CD4-positive, alpha-beta T cell (primary cell): Measurements from ENCODE around the gene HNRNPAB. TPM values are rescaled to one million over a fixed set of nuclear protein-coding genes. Genes with fewer than 3 reads are reported as not detected.
A peak's percentile ranks its signal among the peaks of the same experiment; 100 is the strongest.

Experiments used
- ATAC-seq: fragments of 200-7000 bp; cut with Tn5 transposase; one replicate; pipeline ENCODE4 v1.10.0; 2022; ENCODE audit warnings: mild to moderate bottlenecking; ENCODE audit not compliant: poor library complexity
- CTCF ChIA-PET: fragments of 350-600 bp; sonication (Branson Sonifier 250); formaldehyde crosslinking; loops from one replicate; lab custom pipeline; 2021; ENCODE audit warnings: antibody characterized with exemption, inconsistent platforms; lab: Charles Lee
- POLR2A ChIA-PET: fragments of 350-600 bp; sonication (Branson Sonifier 250); formaldehyde crosslinking; loops from one replicate; lab custom pipeline; 2021; ENCODE audit warnings: antibody characterized with exemption, inconsistent platforms; lab: Charles Lee
- DNase-seq, 14 experiments: peaks; one replicate each; pipeline ENCODE4 v3.0.0-alpha.2; 2013 to 2020; ENCODE audit warnings: mixed read lengths in 2 of 14
- H3K27ac ChIP-seq, 2 donors: one replicate each; pipeline versions ENCODE4 v1.5.1 to v1.7.0; 2013; ENCODE audit warnings: low read length in 2 of 2, low read depth in 1 of 2, mild to moderate bottlenecking in 1 of 2
- H3K27me3 ChIP-seq, 2 experiments: 1 replicate in 1 of 2; 2 replicates in 1 of 2; pipeline versions ENCODE4 v1.6.1 to v1.7.0; 2013; ENCODE audit warnings: low read length in 2 of 2, control low read depth in 1 of 2, mild to moderate bottlenecking in 1 of 2, moderate library complexity in 1 of 2; ENCODE audit not compliant: insufficient read depth in 2 of 2, control insufficient read depth in 1 of 2
- H3K36me3 ChIP-seq: one replicate; pipeline ENCODE4 v1.6.1; 2013; ENCODE audit warnings: low read length, control low read depth; ENCODE audit not compliant: insufficient read depth
- H3K4me1 ChIP-seq: one replicate; pipeline ENCODE4 v1.6.1; 2013; ENCODE audit warnings: low read length, control low read depth; ENCODE audit not compliant: insufficient read depth
- H3K4me3 ChIP-seq: one replicate; pipeline ENCODE4 v1.5.1; 2013; ENCODE audit warnings: mild to moderate bottlenecking, low read length, moderate library complexity
- H3K9me3 ChIP-seq, 2 experiments: 1 replicate in 1 of 2; 2 replicates in 1 of 2; pipeline versions ENCODE4 v1.6.1 to v1.7.0; 2013; ENCODE audit warnings: low read length in 2 of 2, mild to moderate bottlenecking in 2 of 2, control low read depth in 1 of 2, moderate library complexity in 1 of 2; ENCODE audit not compliant: control insufficient read depth in 1 of 2, insufficient read depth in 1 of 2
- H3K27ac Mint-ChIP-seq: one replicate; pipeline ENCODE4 v1.8.0; 2020; ENCODE audit warnings: mixed read lengths
- H3K27me3 Mint-ChIP-seq: one replicate; pipeline ENCODE4 v1.8.0; 2021; ENCODE audit warnings: mixed read lengths
- H3K36me3 Mint-ChIP-seq: one replicate; pipeline ENCODE4 v1.8.0; 2021; ENCODE audit warnings: low read depth, mixed read lengths
- H3K4me1 Mint-ChIP-seq: one replicate; pipeline ENCODE4 v1.8.0; 2021; ENCODE audit warnings: low read depth, mixed read lengths
- H3K4me3 Mint-ChIP-seq: one replicate; pipeline ENCODE4 v1.8.0; 2020; ENCODE audit warnings: mild to moderate bottlenecking, mixed read lengths
- H3K9me3 Mint-ChIP-seq: one replicate; pipeline ENCODE4 v1.8.0; 2020; ENCODE audit warnings: mixed read lengths
- intact Hi-C, 2 experiments: fragments of 100-400 bp; cut with DNase I in 1 of 2; cut with micrococcal nuclease in 1 of 2; formaldehyde crosslinking; loops; one replicate each; pipeline versions ENCODE4 v1.15.1 to v1.9.0; 2023 to 2025; cut with DNase I, micrococcal nuclease
- total RNA-seq, 174 experiments: library from RNA in 2 of 174; stranded (reverse) in 2 of 174; gene quantifications; one replicate each; pipeline ENCODE4 v1.2.3 and lab custom pipeline; 2021 to 2026
- TF ChIP-seq, protein P1 (sequence below): fragments of 200-600 bp; IDR thresholded peaks from one replicate; pipeline ENCODE4 v1.8.0; 2022; ENCODE audit warnings: antibody characterized with exemption, mild to moderate bottlenecking

Gene HNRNPAB
- total RNA-seq, 2 experiments from 2014 or later = 63.6 to 68.9 TPM

DNA sequence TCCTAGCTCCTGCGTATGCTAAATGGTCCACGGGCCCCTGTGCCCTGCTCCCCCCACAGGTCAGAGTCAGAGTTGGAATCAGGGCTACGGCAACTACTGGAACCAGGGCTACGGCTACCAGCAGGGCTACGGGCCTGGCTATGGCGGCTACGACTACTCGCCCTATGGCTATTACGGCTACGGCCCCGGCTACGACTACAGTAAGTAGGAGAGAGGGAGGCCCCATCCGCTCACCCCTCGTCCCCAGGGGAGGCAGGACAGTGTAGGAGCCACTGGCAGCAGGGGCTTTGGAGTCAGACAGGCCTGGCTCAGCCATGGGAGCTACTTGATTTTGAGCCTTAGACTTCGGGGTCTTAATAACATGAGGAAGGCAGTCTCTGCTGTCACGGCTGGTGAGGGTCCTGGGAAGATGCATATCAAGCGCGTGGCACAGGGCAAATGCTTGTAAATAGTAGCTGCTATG lies 5.8 kb downstream of the HNRNPAB start:
- DNase-seq (no peak), ATAC-seq (no peak)
- Histone ChIP-seq H3K9me3 (no peaks in the 10 kb centered on the region), H3K27me3 (no peaks in the 10 kb centered on the region), H3K36me3 (peaks cover 89% of the 10 kb centered on the region), H3K4me1 (peaks cover 32% of the 10 kb centered on the region), H3K4me3 (no peak overlapping the region), H3K27ac (no peak overlapping the region)
- ChIA-PET CTCF (no interaction called here), POLR2A (no interaction called here)
- H3K9me3 Mint-ChIP-seq = no peaks in the 10 kb centered on the region
- H3K4me1 Mint-ChIP-seq = peaks cover 42% of the 10 kb centered on the region
- H3K4me3 Mint-ChIP-seq = no peak overlapping the region
- H3K27ac Mint-ChIP-seq = no peak overlapping the region
- H3K36me3 Mint-ChIP-seq = peaks cover 98% of the 10 kb centered on the region
- TF ChIP-seq, protein P1, sequence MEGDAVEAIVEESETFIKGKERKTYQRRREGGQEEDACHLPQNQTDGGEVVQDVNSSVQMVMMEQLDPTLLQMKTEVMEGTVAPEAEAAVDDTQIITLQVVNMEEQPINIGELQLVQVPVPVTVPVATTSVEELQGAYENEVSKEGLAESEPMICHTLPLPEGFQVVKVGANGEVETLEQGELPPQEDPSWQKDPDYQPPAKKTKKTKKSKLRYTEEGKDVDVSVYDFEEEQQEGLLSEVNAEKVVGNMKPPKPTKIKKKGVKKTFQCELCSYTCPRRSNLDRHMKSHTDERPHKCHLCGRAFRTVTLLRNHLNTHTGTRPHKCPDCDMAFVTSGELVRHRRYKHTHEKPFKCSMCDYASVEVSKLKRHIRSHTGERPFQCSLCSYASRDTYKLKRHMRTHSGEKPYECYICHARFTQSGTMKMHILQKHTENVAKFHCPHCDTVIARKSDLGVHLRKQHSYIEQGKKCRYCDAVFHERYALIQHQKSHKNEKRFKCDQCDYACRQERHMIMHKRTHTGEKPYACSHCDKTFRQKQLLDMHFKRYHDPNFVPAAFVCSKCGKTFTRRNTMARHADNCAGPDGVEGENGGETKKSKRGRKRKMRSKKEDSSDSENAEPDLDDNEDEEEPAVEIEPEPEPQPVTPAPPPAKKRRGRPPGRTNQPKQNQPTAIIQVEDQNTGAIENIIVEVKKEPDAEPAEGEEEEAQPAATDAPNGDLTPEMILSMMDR = no peak
- no peaks in the 10 kb centered on the region for H3K27me3 Mint-ChIP-seq
- intact Hi-C loops = no loop called here

DNA sequence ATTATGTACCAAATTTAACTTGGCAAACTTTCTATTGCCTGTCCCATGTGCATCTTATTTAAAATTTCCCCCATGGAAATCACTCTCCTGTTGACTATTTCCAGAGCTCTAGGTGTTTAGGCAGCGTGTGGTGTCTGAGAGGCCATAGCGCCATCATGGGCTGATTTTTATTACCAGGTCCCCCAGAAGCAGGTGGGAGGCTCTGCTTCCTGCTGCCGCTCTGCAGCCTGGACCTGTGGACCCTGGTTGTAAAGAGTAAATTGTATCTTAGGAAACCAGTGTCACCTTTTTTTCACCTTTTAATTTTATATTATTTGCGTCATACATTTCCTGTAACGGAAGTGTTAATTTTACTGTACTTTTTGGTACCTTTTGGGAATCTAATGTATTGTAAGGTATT lies 6.4 kb downstream of the HNRNPAB start:
- ATAC-seq = no peak
- H3K27ac Mint-ChIP-seq = no peak overlapping the region
- no peak overlapping the region for H3K27ac ChIP-seq
- no peaks in the 10 kb centered on the region for H3K9me3 ChIP-seq
- CTCF ChIA-PET = no interaction called here
- H3K4me3 Mint-ChIP-seq = no peak overlapping the region
- POLR2A ChIA-PET = no interaction called here
- intact Hi-C loops = no loop called here
- H3K27me3 Mint-ChIP-seq = no peaks in the 10 kb centered on the region
- no peaks in the 10 kb centered on the region for H3K27me3 ChIP-seq
- H3K4me3 ChIP-seq = no peak overlapping the region
- H3K4me1 Mint-ChIP-seq = peaks cover 39% of the 10 kb centered on the region
- H3K9me3 Mint-ChIP-seq = no peaks in the 10 kb centered on the region
- H3K36me3 ChIP-seq = peaks cover 95% of the 10 kb centered on the region
- peaks cover 31% of the 10 kb centered on the region for H3K4me1 ChIP-seq
- TF ChIP-seq, protein P1 = no peak
- H3K36me3 Mint-ChIP-seq = peaks cover 100% of the 10 kb centered on the region
- DNase-seq = no peak

DNA sequence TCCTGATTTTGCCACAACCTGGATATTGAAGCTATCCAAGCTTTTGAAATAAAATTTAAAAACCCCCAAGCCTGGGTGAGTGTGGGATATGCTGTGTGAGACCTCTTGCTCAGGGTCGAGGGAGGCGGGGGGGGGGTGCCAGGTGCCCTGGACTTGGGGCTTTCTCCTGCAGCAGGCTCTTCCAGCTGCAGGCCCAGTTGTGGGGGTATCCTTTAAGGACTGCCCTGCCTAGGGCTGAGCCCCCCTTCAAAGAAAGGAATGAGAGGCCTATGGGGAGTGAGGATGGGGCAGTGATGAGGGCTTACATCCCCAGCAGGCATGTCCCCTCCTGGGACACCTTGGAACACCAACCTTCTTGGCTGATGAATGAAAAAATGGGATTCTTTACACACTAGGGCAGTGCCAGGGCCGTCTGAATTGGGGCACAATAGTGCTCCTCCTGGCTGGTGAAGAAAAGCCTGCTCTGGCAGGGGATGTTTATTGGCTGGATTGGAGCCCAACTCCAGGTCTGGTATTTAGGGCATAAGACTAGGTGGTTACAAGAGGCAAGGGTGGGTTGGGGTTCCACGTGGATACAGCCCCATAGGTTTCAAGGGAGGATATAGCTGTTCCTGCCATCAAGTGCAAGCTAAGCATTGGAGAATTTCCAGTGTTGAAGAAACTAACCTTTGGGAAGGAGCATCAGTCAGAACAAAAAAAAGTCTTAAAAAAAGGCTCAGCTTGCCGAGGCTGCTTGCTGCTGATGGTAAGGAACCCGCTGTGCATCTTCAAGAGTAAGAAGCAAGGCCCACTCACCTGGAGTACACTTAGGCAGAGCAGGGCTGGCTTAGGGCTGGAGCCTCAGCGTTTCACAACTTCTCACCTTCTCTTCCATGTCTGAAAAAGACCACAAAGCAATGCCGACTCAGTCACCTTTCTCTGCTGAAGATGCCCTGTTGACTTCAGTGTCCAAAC lies 7.0 kb downstream of the HNRNPAB start:
- peaks cover 32% of the 10 kb centered on the region for H3K4me1 Mint-ChIP-seq
- intact Hi-C loops = no loop called here
- Histone ChIP-seq H3K27me3 (no peaks in the 10 kb centered on the region), H3K36me3 (peaks cover 100% of the 10 kb centered on the region), H3K4me3 (no peak overlapping the region), H3K4me1 (peaks cover 28% of the 10 kb centered on the region), H3K27ac (no peak overlapping the region), H3K9me3 (no peaks in the 10 kb centered on the region)
- peak overlapping the region; percentile 7 for H3K27ac Mint-ChIP-seq
- TF ChIP-seq, protein P1 = no peak
- peak overlapping the region; percentile 15 for H3K4me3 Mint-ChIP-seq
- ChIA-PET POLR2A (interaction anchor here (1.0 kb wide), 1 partner anchor 1412 kb away, joined by 3 read pairs; the partner anchor contains the start of gene HNRNPH1), CTCF (no interaction called here)
- ATAC-seq = no peak
- no peaks in the 10 kb centered on the region for H3K9me3 Mint-ChIP-seq
- DNase-seq = peak in 1 of 14 experiments; percentile 1
- peaks cover 100% of the 10 kb centered on the region for H3K36me3 Mint-ChIP-seq
- H3K27me3 Mint-ChIP-seq = no peaks in the 10 kb centered on the region
